Measurements from ENCODE around the gene XCL1.

Gene XCL1

GRCh38 chr1:168607872-168608428, 31.5 kb downstream of the XCL1 start:
- DNase-seq (ENCODE audit: low read depth): no peak
- no peak for TF ChIP-seq CTCF (IDR thresholded peaks at IDR 0.05; ENCODE audit: insufficient read depth, low read depth, low read length, missing control alignments)
- H3K4me3 ChIP-seq (ENCODE audit: low read length): no peak overlapping the region

- TF ChIP-seq CTCF (IDR thresholded peaks at IDR 0.05; ENCODE audit: insufficient read depth, low read depth, low read length, missing control alignments): no peak
- no peak overlapping the region for H3K4me3 ChIP-seq (ENCODE audit: low read length)
- peak; percentile 52 for DNase-seq (ENCODE audit: low read depth)
Observed at GRCh38 chr1:168608796-168609715, 32.7 kb downstream of the XCL1 start.

GRCh38 chr1:168609741-168610510, 33.5 kb downstream of the XCL1 start:
- no peak overlapping the region for H3K4me3 ChIP-seq (ENCODE audit: low read length)
- no peak for DNase-seq (ENCODE audit: low read depth)
- no peak for TF ChIP-seq CTCF (IDR thresholded peaks at IDR 0.05; ENCODE audit: insufficient read depth, low read depth, low read length, missing control alignments)

- no peak for TF ChIP-seq CTCF (IDR thresholded peaks at IDR 0.05; ENCODE audit: insufficient read depth, low read depth, low read length, missing control alignments)
- no peak overlapping the region for H3K4me3 ChIP-seq (ENCODE audit: low read length)
- no peak for DNase-seq (ENCODE audit: low read depth)
Observed at GRCh38 chr1:168613038-168613451, 36.6 kb downstream of the XCL1 start.

GRCh38 chr1:168613691-168614231, 37.4 kb downstream of the XCL1 start:
- H3K4me3 ChIP-seq (ENCODE audit: low read length): no peak overlapping the region

More at GRCh38 chr1:168613691-168614231, 37.4 kb downstream of the XCL1 start:
- no peak for DNase-seq (ENCODE audit: low read depth)
- TF ChIP-seq CTCF (IDR thresholded peaks at IDR 0.05; ENCODE audit: insufficient read depth, low read depth, low read length, missing control alignments): no peak

Measured in epithelial cell of esophagus (primary cell).